Kidney (tissue), 14 donors: Measurements from ENCODE around the gene PHF2. TPM values are rescaled to one million over a fixed set of nuclear protein-coding genes. Genes with fewer than 3 reads are reported as not detected.

Source experiments
- DNase-seq, 5 donors: peaks; one replicate each; pipeline ENCODE4 v3.0.0-alpha.2; 2013 to 2020
- FAIRE-seq: peaks from 2 replicates; lab custom pipeline; 2012; peaks lifted over from hg19 to GRCh38; lab: Jason Lieb, UNC
- H3K27ac ChIP-seq, 2 donors: one replicate each; pipeline ENCODE4 v1.7.0; 2013; ENCODE audit warnings: low read depth in 2 of 2, low read length in 2 of 2, inconsistent platforms in 1 of 2
- H3K27me3 ChIP-seq: one replicate; pipeline ENCODE4 v1.7.1; 2013; ENCODE audit warnings: low read length, inconsistent platforms; ENCODE audit not compliant: control insufficient read depth, insufficient read depth
- H3K36me3 ChIP-seq, 3 donors: one replicate each; pipeline versions ENCODE4 v1.7.0 to v1.7.1; 2013; ENCODE audit warnings: low read length in 3 of 3, control low read depth in 1 of 3, inconsistent platforms in 1 of 3; ENCODE audit not compliant: insufficient read depth in 3 of 3, control insufficient read depth in 2 of 3
- H3K4me1 ChIP-seq, 3 donors: one replicate each; pipeline versions ENCODE4 v1.7.0 to v1.7.1; 2013; ENCODE audit warnings: low read length in 3 of 3, inconsistent platforms in 1 of 3, low read depth in 1 of 3; ENCODE audit not compliant: control insufficient read depth in 2 of 3, insufficient read depth in 2 of 3
- H3K4me3 ChIP-seq, 3 donors: one replicate each; pipeline versions ENCODE4 v1.7.0 to v1.8.1; 2013; ENCODE audit warnings: low read length in 3 of 3, control low read depth in 1 of 3, inconsistent platforms in 1 of 3
- H3K9ac ChIP-seq, 3 donors: one replicate each; pipeline versions ENCODE4 v1.7.0 to v1.7.1; 2013; ENCODE audit warnings: low read length in 3 of 3, control low read depth in 1 of 3, inconsistent platforms in 1 of 3
- H3K9me3 ChIP-seq, 3 donors: one replicate each; pipeline versions ENCODE4 v1.7.0 to v1.7.1; 2013; ENCODE audit warnings: low read length in 3 of 3, control low read depth in 1 of 3, inconsistent platforms in 1 of 3; ENCODE audit not compliant: control insufficient read depth in 2 of 3, insufficient read depth in 1 of 3
- CTCF ChIP-seq: IDR thresholded peaks from 3 replicates; pipeline ENCODE4 v1.5.1; 2012; ENCODE audit warnings: mild to moderate bottlenecking, moderate library complexity, borderline replicate concordance; ENCODE audit not compliant: insufficient read depth; ENCODE audit errors: extremely low read depth
- intact Hi-C: fragments of 100-400 bp; cut with DNase I; formaldehyde crosslinking; loops from one replicate; pipeline ENCODE4 v1.11.1; 2022
- polyA plus RNA-seq: library from polyadenylated mRNA; stranded (reverse); fragments of 350-450 nt; fragmentation: Illumina TruSeq; extraction: RNeasy Lipid Tissue Mini Kit (QIAGEN cat#74804); gene quantifications from one replicate; pipeline ENCODE4 v1.2.3, GENCODE V29; 2014; ENCODE audit warnings: low read depth, low replicate concordance; ENCODE audit not compliant: insufficient read depth
- total RNA-seq: library from RNA; stranded (reverse); fragmentation: NEBNext Ultra II Directional; extraction: Animal tissue kit (Norgen Biotek cat#: 25700); gene quantifications from one replicate; pipeline ENCODE4 v1.2.1, GENCODE V29; 2021
- donor health status: control.
- donor health status: control.
- donor health status: control.
- donor health status: control.
- donor health status: control.
- donor health status: DM: yes; HTN: yes; CAD: no.
- donor health status: Normal renal cell carcinoma (clear cell type).

Gene PHF2
- total and polyA plus RNA-seq, 2 donors from 2014 or later: 10.2 to 30.7 TPM

- Histone ChIP-seq H3K9ac (no peak overlapping the region), H3K27ac (no peak overlapping the region), H3K4me1 (peaks cover 0 to 3% (median 0%) of the 10 kb centered on the region in 3 donors), H3K36me3 (peaks cover 0 to 2% (median 0%) of the 10 kb centered on the region in 3 donors), H3K9me3 (peaks cover 0 to 5% (median 0%) of the 10 kb centered on the region in 3 donors), H3K4me3 (no peak overlapping the region), H3K27me3 (no peaks in the 10 kb centered on the region)
- intact Hi-C loops: no loop called here
- no peak for FAIRE-seq
- DNase-seq: no peak
- TF ChIP-seq CTCF: no peak
Measured at GRCh38 chr9:93612052-93612795, 35.8 kb downstream of the PHF2 start.

GRCh38 chr9:93612796-93613154, 36.4 kb downstream of the PHF2 start:
- no peak overlapping the region for H3K4me3 ChIP-seq
- no peaks in the 10 kb centered on the region for H3K27me3 ChIP-seq
- peaks cover 0 to 5% (median 0%) of the 10 kb centered on the region in 3 donors for H3K9me3 ChIP-seq
- no peak overlapping the region for H3K27ac ChIP-seq
- H3K4me1 ChIP-seq: peaks cover 0 to 3% (median 0%) of the 10 kb centered on the region in 3 donors
- no peak for FAIRE-seq
- H3K9ac ChIP-seq: no peak overlapping the region
- intact Hi-C loops: no loop called here
- H3K36me3 ChIP-seq: peaks cover 0 to 2% (median 0%) of the 10 kb centered on the region in 3 donors
- DNase-seq: no peak
- TF ChIP-seq CTCF: no peak

- no peak for TF ChIP-seq CTCF
- H3K9me3 ChIP-seq: peaks cover 0 to 5% (median 0%) of the 10 kb centered on the region in 3 donors
- H3K4me3 ChIP-seq: no peak overlapping the region
- H3K27me3 ChIP-seq: no peaks in the 10 kb centered on the region
- no peak overlapping the region for H3K27ac ChIP-seq
- DNase-seq (no peak), FAIRE-seq (no peak)
- intact Hi-C loops: no loop called here
- H3K4me1 ChIP-seq: peaks cover 0 to 3% (median 0%) of the 10 kb centered on the region in 3 donors
- no peak overlapping the region for H3K9ac ChIP-seq
- H3K36me3 ChIP-seq: peaks cover 0 to 2% (median 0%) of the 10 kb centered on the region in 3 donors
Measured at GRCh38 chr9:93613174-93613573, 36.8 kb downstream of the PHF2 start.
